ENCODE measurements around the gene EPHA3. TPM values are rescaled to one million over a fixed set of nuclear protein-coding genes. Genes with fewer than 3 reads are reported as not detected.

EPHA3 gene
- total RNA-seq, 1 experiment from 2014 or later, result not detected

GRCh38 chr3:89467898-89468363, 360.5 kb downstream of the EPHA3 start:
- ChIA-PET POLR2A (no interaction called here), CTCF (no interaction called here)
- H3K27me3 Mint-ChIP-seq (ENCODE audit: insufficient read depth, unreplicated experiment), result no peaks in the 10 kb centered on the region
- H3K36me3 Mint-ChIP-seq (ENCODE audit: insufficient read depth, unreplicated experiment), result no peaks in the 10 kb centered on the region
- Histone ChIP-seq H3K4me1 (no peaks in the 10 kb centered on the region), H3K36me3 (ENCODE audit: control insufficient read depth, insufficient read depth, low read length) (no peaks in the 10 kb centered on the region), H3K9me3 (no peaks in the 10 kb centered on the region), H3K4me3 (ENCODE audit: low read depth, low read length) (no peak overlapping the region), H3K27me3 (replicated peaks; ENCODE audit: control insufficient read depth, insufficient read depth, low read length) (no peaks in the 10 kb centered on the region)
- H3K9me3 Mint-ChIP-seq (ENCODE audit: unreplicated experiment), result no peaks in the 10 kb centered on the region
- no peak overlapping the region for H3K4me3 Mint-ChIP-seq (ENCODE audit: unreplicated experiment)
- no peak overlapping the region for H3K27ac Mint-ChIP-seq (ENCODE audit: unreplicated experiment)
- DNase-seq, result no peak
- no TSS peak for BruUV-seq (replicated peaks)
- intact Hi-C loops (cut with micrococcal nuclease; ENCODE audit: unreplicated experiment), result no loop called here
- TF ChIP-seq, protein P1, sequence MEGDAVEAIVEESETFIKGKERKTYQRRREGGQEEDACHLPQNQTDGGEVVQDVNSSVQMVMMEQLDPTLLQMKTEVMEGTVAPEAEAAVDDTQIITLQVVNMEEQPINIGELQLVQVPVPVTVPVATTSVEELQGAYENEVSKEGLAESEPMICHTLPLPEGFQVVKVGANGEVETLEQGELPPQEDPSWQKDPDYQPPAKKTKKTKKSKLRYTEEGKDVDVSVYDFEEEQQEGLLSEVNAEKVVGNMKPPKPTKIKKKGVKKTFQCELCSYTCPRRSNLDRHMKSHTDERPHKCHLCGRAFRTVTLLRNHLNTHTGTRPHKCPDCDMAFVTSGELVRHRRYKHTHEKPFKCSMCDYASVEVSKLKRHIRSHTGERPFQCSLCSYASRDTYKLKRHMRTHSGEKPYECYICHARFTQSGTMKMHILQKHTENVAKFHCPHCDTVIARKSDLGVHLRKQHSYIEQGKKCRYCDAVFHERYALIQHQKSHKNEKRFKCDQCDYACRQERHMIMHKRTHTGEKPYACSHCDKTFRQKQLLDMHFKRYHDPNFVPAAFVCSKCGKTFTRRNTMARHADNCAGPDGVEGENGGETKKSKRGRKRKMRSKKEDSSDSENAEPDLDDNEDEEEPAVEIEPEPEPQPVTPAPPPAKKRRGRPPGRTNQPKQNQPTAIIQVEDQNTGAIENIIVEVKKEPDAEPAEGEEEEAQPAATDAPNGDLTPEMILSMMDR (IDR thresholded peaks at IDR 0.05; ENCODE audit: insufficient read depth in 1 of 2, low read depth in 1 of 2, low read length in 1 of 2, severe bottlenecking in 1 of 2, unreplicated experiment in 1 of 2), result no peak
- H3K4me1 Mint-ChIP-seq (ENCODE audit: low read depth, unreplicated experiment), result no peaks in the 10 kb centered on the region

DNA sequence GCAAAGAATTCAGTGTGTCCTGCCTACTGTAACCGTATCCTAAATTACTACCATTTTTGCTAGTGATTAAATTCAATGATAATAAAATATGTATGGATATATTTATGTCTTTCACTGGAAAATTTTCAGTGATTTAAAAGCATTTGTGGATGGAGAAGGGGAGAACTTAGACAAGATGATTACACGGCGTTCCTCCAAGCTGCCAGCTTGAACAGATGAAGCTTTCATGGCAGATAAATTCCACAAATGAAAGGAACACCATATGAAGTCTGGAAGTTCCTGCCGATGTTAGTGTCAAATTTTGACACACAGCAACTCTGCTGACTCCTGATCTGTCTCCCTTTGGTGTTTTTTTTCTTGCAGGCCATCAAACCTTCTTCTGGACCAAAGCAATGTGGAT, 364.7 kb downstream of the EPHA3 start:
- no peaks in the 10 kb centered on the region for H3K4me1 ChIP-seq
- ChIA-PET CTCF (no interaction called here), POLR2A (no interaction called here)
- no peaks in the 10 kb centered on the region for H3K27me3 ChIP-seq (replicated peaks; ENCODE audit: control insufficient read depth, insufficient read depth, low read length)
- Mint-ChIP-seq H3K36me3 (ENCODE audit: insufficient read depth, unreplicated experiment) (no peaks in the 10 kb centered on the region), H3K4me3 (ENCODE audit: unreplicated experiment) (no peak overlapping the region), H3K4me1 (ENCODE audit: low read depth, unreplicated experiment) (no peaks in the 10 kb centered on the region), H3K27me3 (ENCODE audit: insufficient read depth, unreplicated experiment) (no peaks in the 10 kb centered on the region), H3K9me3 (ENCODE audit: unreplicated experiment) (no peaks in the 10 kb centered on the region), H3K27ac (ENCODE audit: unreplicated experiment) (no peak overlapping the region)
- no TSS peak for BruUV-seq (replicated peaks)
- TF ChIP-seq, protein P1 (IDR thresholded peaks at IDR 0.05; ENCODE audit: insufficient read depth in 1 of 2, low read depth in 1 of 2, low read length in 1 of 2, severe bottlenecking in 1 of 2, unreplicated experiment in 1 of 2), result no peak
- no peak overlapping the region for H3K4me3 ChIP-seq (ENCODE audit: low read depth, low read length)
- no peak for DNase-seq
- H3K9me3 ChIP-seq, result no peaks in the 10 kb centered on the region
- intact Hi-C loops (cut with micrococcal nuclease; ENCODE audit: unreplicated experiment), result no loop called here
- H3K36me3 ChIP-seq (ENCODE audit: control insufficient read depth, insufficient read depth, low read length), result no peaks in the 10 kb centered on the region

DNA sequence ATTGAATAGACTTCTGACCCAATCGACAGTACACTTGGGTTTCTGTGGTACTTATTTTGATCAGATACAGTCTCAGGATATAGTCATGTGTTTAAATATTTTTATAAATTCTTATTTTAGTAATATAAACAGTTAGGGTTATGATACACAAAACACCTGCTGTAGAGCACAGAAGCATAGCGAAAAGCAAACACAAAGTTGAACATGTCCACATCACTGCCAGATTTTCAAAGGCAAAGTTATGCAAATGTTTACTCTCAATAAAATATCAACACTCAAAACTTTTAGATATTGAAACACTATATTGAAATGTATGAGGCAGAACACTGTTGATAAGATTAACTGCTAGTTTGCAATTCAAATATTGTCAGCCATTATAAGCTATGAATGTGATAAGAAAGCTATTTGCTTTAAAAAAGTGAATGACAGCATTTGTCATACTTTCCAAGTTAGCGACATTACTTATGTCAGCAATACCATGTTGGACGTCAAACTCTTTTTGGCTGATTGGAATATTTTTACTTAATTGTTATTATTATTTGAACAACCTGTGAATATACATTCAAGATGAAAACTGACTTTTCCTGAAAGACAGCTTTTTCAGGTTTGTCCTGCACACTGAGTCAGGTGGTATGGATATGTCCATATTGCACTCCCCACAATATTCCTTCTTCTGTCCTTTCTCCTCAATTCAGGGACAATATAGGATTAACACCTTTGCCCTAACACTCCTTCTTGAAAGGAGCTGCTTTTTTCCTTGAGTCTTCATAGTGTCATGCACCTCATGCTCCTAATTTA, 367.1 kb downstream of the EPHA3 start:
- Mint-ChIP-seq H3K36me3 (ENCODE audit: insufficient read depth, unreplicated experiment) (no peaks in the 10 kb centered on the region), H3K4me1 (ENCODE audit: low read depth, unreplicated experiment) (no peaks in the 10 kb centered on the region), H3K4me3 (ENCODE audit: unreplicated experiment) (no peak overlapping the region), H3K27me3 (ENCODE audit: insufficient read depth, unreplicated experiment) (no peaks in the 10 kb centered on the region), H3K27ac (ENCODE audit: unreplicated experiment) (no peak overlapping the region), H3K9me3 (ENCODE audit: unreplicated experiment) (no peaks in the 10 kb centered on the region)
- TF ChIP-seq, protein P1 (IDR thresholded peaks at IDR 0.05; ENCODE audit: insufficient read depth in 1 of 2, low read depth in 1 of 2, low read length in 1 of 2, severe bottlenecking in 1 of 2, unreplicated experiment in 1 of 2), result no peak
- DNase-seq, result no peak
- intact Hi-C loops (cut with micrococcal nuclease; ENCODE audit: unreplicated experiment), result no loop called here
- Histone ChIP-seq H3K36me3 (ENCODE audit: control insufficient read depth, insufficient read depth, low read length) (no peaks in the 10 kb centered on the region), H3K9me3 (no peaks in the 10 kb centered on the region), H3K4me3 (ENCODE audit: low read depth, low read length) (no peak overlapping the region), H3K4me1 (no peaks in the 10 kb centered on the region), H3K27me3 (replicated peaks; ENCODE audit: control insufficient read depth, insufficient read depth, low read length) (no peaks in the 10 kb centered on the region)
- ChIA-PET CTCF (no interaction called here), POLR2A (no interaction called here)
- BruUV-seq (replicated peaks), result no TSS peak
